Left renal cortex interstitium (tissue), 4 donors: ENCODE measurements around the gene RIOK3. TPM values are rescaled to one million over a fixed set of nuclear protein-coding genes. Genes with fewer than 3 reads are reported as not detected.
"Not testable (repeated sequence)": the region's sequence is repeated elsewhere in the genome, so short reads cannot be mapped to it uniquely, and the experiment has no call there.

Source experiments
- DNase-seq, 4 donors: peaks; one replicate each; pipeline ENCODE4 v3.0.0-alpha.2; 2013; ENCODE audit warnings: low read depth in 4 of 4, low spot score in 2 of 4, missing footprints in 1 of 4
- polyA plus RNA-seq, 4 donors: library from polyadenylated mRNA; unstranded; fragments of 120-200 nt; gene quantifications; one replicate each; pipeline ENCODE4 v1.2.1, GENCODE V29; 2013; ENCODE audit not compliant: insufficient read length in 4 of 4

Gene RIOK3
- polyA plus RNA-seq, 4 donors, result 63.3 to 93.7 (median 71.3) TPM

DNA sequence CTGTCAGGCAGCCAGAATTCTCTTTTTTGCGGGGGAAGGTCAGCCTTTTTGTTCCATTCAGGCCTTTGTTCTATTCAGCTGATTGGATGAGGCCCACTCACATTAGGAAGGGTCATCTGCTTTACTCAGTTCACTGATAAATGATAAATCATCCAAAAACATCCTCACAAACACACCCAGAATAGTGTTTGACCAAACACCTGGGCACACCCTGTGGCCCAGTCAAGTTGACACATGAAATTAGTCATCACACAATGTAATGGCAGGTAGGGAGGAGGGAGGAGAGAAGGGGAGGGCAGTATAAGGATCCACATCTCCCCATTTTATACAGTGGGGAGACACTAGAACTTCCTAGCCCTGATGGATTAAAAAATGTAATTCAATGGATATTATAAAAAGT, 41.9 kb downstream of the RIOK3 start:
- no peak for DNase-seq

DNA sequence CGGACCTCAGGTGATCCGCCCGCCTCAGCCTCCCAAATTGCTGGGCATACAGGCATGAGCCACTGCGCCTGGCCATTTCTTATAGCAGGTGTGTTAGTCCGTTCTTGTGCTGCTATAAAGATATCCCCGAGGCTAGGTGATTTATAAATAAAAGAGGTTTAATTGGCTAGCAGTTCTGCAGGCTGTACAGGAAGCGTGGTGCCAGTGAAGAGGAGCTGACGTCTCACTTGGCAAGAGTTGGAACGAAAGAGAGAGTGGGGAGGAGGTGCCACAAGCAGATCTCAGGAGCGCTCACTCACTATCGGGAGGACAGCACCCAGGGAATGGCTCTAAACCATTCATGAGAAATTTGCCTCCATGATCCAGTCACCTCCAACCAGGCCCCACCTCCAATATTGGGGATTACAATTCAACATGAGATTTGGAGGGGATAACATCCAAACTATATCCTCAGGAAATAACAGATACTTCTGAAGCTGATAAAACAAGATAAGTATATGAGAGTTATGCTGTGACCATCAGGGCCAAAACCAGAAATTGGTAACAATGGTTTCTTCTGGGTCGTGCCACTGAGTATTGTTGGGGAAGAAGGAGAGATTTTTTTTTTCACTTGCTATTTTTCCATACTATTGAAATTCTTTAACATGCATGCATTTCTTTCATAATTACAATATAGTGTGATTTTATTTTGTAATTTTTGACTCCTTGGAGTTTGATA, 42.8 kb downstream of the RIOK3 start:
- no peak for DNase-seq

DNA sequence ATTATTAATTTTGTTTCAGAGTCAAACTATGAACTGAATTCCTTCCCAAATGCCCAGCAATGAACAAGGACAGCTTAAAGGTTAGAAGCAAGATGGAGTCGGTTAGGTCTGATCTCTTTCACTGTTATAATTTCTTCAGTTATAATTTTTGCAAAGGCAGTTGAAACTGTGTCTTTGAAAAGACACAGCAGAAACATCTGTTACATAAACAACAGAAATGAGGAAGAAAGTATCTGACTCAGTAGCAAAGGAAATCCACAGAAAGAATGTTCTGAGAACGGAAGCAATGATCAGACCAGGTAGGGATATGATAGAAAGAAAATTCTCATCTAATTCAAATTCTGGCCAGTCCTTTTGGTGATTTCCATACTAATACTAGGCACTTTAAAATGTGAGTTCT, 45.0 kb downstream of the RIOK3 start:
- DNase-seq, result no peak

DNA sequence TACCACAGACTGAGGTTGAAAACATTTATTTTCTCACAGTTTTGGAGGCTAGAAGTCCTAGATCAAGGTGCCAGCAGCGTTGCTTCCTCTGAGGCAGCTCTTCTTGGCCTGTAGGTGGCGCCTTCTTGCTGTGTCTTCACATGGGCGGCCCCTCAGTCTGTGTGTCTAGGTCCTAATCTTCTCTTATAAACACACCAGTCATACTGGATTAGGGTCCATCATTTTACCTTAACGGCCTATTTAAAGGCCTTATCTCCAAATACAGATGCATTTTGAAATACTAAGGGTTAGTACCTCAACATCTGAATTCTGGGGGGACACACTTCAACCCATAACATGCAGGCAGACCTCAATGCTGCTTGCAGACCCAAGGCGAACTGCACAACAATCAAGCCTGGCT, 45.8 kb downstream of the RIOK3 start:
- DNase-seq, result no peak

DNA sequence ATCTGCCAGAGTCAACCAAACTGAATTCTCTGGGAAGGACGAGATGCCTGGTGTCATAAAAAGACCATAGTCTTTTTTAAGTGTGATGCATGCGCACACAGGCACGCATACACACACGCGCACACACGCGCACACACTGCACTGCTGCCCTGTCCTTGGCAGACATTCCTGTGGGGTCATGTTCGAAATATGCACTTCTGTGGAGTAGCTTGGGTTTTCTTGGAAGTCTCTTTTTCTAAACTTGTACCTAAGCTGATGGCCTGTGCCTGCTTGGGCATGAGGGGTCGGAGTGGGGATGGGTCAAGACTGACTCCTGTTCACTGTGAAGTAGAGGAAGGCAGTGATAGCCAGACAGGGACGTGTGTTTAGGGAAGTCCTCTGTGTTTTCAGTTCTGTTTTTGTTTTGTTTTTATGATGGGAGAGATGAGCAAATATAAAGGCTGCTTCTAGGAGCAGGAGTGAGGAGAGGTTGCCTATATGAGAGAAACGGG, 46.2 kb downstream of the RIOK3 start:
- DNase-seq, result no peak

DNA sequence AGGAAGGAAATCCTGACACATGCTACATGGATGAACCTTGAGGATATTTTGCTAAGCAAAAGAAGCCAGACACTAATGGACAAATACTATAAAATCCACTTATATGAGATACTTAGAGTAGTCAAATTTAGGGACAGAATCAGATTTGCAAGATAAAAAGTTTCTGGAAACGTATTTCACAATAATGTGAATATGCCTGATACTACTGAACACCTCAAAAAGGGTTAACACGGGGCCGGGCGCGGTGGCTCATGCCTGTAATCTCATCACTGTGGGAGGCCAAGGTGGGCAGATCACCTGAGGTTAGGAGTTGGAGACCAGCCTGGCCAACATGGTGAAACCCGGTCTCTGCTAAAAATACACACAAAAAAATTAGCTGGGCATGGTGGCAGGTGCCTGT, 48.5 kb downstream of the RIOK3 start:
- DNase-seq, result no peak

DNA sequence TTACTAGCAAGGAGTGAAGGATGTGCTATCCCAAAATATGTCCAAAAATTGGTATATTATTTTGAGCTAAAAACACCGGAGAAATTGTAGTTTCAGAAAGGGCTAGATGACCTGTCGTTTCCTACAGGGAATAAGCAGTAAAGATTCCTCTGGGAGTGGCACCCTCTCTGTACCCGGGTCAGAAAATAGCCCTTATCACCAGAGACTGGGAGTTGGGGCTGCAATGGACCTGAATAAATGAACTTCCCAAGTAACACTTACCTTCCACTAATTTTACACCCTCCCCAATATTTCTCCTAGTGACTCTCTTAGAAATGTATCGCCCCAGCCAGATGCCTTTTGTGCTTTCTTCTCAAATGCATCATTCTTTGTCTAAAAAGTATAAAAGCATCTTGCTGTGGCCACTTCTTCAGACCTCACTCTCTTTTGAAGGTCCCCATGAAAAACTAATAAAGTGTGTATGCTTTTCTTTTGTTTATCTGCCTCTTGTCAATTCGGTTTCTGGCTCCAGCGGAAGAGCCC, 49.5 kb downstream of the RIOK3 start:
- no peak for DNase-seq

DNA sequence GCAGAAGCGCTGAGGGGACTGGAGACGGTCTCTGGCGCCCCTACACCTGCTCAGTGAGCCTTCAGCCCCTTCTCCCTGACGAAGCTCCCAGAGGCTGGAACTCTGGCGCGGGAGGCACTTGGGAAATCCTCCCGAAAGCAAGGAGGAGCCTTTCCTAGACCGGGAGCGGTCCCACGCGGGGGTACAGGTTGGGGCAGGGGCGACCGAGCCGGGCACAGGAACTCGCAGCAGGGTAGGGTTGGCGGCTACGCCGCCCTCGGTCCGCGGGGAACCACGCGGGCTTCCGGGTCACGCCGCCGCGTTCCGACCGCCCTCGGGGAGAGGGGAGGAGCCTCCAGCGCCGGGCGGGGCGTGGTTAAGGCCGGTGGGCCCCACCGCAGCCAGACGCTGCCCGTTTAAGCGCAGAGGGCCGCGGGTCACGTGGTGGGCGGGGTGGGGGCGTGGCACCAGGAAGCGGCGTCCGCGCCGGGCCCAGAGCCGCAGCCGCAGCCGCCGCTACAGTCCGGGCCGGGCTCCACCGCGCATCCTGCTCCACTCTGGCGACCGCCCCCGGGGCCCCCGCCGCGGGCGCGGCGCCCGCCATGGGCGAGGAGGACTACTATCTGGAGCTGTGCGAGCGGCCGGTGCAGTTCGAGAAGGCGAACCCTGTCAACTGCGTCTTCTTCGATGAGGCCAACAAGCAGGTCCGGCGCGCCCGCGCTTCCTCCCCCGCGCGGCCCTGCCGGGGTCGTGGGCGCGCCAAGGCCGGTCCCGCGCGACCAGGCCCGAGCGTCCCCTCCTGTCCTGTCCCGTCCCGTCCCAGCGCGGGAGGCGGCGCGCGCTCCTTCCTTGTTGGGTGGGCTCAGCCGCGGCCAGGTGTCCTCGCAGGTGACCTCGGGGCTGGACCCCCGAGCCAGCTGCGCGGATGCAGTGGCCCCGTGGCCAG, 50.2 kb downstream of the RIOK3 start, which contains the start of gene RMC1:
TSS of gene RMC1 (plus strand) at position 474 of the 925 bp plus-strand sequence. CDS start at position 582, 108 bp downstream.
- peak; percentile 76 to 92 (median 86) for DNase-seq

DNA sequence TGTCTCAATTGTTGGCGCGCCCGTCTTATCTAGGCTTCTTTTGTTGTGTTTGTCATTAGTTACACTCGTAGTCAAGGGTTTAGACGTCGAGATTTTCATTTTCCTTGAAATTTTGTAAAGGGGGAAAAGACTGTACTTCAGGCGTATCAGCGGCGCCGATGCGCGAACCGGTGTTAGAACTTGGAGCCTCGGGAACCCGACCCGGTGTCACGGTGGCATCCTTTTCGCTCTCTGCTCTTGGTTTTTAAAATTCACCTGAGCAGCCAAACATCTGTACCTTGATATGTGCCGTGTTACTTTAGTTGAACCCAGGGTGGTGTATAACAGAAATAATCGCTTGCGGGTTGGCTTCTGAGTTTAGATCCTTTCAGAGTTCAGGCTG, 50.9 kb downstream of the RIOK3 start:
- no peak for DNase-seq

DNA sequence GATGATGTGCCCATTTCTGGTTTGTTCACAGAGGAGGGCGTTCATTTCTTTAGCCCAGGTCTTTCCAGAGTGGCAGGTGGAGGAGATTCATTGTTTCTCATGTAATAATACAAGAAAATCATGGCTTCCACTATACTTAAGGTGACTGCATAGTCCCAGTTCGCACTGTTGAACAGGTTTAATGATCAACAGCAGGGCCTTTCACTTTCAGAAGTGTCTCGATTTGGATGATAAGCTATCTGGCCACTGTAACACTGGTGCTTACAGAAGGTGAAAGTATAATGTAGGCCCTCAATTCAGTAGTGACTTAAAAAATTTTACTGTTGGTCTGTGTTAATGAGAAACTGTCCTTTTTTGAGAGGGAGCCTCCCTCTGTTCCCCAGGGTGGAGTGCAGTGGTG, 51.6 kb downstream of the RIOK3 start:
- DNase-seq, result no peak

DNA sequence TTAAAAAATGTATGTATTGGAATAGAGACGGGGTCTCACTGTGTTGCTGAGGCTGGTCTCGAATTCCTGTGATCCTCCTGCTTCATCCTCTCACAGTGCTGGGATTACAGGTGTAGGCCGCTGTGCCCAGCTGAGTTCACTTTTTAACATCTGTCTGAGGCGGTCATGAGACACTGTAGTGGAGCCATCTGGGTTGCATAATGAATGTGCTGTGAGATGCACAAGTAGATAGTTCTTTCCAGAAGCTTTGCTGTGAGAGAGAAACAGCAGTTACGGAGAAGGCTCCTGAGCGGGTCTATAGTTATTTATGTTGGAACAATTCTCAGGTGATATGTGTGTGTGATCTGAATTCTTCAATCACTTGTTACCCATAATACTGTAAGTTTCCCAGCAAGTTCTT, 53.3 kb downstream of the RIOK3 start:
- DNase-seq, result no peak

DNA sequence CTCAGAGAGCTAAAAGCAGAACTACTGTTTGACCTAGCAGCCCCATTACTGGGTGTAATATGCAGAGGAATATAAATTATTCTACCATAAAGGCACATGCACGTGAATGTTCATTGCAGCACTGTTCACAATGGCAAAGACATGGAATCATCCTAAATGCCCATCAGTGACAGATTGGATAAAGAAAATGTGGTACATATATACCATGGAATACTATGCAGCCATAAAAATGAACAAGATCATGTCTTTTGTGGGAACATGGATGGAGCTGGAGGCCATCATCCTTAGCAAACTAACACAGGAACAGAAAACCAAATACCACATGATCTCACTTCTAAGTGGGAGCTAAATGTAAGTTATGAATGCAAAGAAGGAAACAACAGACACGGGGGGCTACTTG, 57.8 kb downstream of the RIOK3 start:
- not testable (repeated sequence) for DNase-seq

DNA sequence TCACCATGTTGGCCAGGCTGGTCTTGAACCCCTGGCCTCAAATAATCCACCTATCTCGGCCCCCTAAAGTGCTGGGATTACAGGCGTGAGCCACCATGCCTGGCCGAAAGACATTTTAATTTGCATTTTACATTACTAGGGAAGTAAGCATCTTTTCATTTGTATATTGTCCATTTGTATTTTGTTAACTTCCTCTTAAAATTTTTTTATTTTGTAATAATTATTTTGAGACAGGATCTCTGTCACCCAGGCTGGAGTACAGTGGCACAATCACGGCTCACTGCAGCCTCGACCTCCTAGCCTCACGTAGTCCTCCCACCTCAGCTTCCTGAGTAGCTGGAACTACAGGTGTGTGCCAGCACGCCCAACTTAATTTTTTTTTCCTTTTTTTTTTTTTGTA, 59.1 kb downstream of the RIOK3 start:
- not testable (repeated sequence) for DNase-seq

DNA sequence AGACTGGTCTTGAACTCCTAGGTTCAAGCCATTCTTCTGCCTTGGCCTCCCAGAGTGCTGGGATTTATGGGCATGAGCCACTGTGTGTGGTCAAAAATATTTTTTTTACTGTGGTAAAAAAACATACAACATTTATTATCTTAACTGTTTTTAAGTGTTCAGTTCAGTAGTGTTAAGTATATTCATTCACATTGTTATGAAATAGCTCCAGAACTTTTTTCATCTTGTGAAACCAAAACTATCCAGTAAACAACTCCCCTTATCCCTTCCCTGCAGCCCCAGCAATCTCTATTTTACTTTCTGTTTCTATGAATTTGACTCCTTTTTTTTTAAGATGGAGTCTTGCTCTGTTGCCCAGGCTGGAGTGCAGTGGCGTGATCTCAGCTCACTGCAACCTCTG, 59.6 kb downstream of the RIOK3 start:
- DNase-seq, result no peak

DNA sequence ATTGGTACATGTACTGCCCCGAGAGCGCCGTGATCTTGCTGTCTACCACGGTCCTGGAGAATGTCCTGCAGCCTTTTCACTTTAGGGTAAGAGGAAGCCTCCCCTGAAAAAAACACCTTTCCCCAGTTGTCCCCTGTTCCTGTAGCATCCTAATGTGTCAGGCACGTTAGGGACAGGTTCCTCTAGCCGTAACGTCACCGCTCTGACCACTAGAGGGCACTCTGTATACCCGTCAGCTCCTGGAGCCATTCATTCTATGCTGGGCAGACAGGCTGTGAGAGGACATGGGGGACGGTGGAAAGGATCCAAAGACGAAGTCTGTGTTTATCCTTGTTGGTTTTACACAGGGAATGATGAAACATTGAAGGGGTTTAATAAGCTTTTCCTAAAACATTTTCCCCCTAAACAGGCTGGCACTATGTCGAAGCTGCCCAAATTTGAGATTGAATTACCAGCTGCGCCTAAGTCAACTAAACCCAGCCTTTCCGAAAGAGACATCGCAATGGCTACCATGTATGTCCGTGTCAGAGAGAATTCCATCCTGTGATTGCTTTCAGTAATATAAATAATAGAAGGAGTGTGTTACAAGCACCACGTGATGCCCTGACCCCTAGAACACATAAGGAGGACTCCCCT, 62.9 kb downstream of the RIOK3 start:
- peak in 2 of 4 donors; percentile 61 to 70 for DNase-seq

DNA sequence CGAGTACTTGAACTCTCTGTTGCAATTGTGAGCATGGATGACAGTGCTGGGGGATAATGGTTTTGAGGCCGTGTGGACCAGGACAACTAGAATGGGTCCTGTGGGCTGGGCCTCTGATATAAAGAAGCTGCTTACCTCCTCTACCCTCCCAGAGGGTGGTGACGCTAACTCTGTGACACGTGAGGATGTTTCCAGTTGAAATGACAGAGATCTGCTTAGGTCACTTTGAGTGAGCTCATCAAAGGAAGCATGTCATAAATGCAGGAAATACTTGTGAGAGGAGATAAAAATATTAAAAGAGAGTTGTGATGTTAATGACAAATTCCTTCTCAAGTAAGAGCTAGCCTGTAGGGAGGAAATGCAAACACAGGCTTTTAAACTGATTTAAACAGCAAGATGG, 66.6 kb downstream of the RIOK3 start:
- DNase-seq, result no peak

DNA sequence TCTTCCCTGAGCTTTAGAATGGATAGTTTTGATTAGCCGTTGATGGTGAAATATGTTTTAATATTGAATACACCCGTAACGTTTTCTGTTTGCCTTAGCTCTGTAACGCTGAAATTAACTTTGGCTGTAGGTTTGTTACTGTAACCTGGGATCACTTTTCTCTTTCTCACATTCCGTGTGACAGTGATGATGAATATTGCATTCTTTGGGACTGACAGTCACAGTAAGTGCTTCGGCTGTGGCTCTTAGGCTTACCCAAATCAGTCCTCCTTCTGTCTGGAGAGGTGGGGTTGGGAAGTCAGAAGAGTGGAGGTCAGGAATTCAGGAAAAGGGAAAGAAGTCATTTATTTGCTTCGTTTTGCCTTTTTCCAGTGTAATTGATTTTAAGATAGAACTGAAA, 68.2 kb downstream of the RIOK3 start:
- DNase-seq, result no peak

DNA sequence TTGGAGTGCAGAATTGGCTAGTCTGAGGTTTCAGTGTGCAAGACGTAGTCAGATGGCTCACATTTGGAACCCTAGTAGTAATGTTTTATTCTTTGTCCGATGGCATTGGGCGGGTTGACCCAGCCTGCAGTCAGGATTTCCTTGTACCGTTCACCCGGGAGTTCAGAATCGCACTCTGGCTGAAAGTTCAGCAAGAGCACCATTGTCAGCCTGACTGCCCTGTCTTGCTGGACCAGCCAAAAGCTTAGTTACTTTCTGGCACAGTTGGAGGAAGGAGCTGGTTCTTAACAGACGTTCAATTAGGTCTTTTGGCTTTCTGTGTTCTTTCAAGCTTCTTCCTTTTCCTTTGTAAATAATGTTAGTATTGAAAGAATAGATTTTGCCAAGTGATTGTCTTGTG, 68.8 kb downstream of the RIOK3 start:
- no peak for DNase-seq

DNA sequence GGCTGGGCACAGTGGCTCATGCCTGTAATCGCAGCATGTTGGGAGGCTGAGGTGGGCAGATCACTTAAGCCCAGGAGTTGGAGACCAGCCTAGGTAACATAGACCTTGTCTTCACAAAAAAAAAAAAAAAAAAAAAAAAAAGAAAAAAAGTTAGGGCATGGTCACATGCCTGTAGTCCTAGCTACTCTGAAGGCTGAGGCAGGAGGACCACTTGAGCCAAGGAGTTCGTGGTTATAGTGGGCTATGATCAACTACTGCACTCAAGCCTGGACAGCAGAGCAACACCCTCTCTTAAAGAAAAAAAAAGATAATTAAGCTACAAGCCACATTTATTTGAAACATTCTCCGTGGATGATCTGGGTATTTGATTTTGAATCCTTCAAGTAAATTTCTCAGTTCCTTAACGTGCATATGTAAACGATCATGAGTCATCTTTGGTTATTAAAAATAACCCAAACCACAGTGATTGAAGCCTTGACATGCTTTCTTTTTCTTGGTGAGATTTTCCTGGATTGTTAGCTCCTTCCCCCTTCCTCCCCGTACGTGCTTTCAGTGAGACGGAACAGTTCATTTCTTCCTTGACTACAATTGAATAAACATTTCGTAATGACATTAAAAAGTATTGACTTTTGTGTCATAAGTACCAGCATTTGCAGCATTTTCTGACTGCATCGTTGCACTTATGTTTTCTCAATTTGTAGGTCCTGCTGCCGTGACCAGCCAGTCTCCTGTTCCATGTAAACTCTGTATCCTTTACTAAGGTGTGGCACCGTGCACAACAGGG, 70.5 kb downstream of the RIOK3 start:
- DNase-seq, result no peak

DNA sequence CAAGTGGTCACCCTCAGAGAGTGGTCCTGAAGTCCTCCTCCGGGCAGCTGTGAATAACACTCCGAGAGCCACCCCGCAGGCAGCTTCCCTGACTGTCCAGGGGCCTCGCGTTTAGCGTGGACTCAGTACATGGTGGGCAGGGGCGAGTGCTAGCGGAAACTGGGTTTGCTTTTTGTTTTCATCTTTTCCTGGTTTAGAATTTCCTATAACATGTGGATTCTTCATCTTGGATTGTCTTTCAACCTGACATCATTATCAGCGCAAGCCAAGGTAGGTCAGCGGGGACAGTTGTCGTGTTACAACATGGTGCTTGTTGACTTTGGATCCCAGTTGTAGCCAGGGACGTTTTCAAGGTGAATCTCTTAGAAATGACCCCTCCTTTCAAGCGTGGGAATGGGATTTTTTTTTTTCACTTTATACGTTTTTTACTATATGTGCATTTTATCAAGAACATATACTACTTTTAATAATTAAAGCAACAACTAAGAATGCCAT, 71.2 kb downstream of the RIOK3 start:
- no peak for DNase-seq
